Esophagus muscularis mucosa (tissue), 4 donors: ENCODE measurements around the gene PALS1. TPM values are rescaled to one million over a fixed set of nuclear protein-coding genes. Genes with fewer than 3 reads are reported as not detected.

Source experiments
- DNase-seq: peaks from one replicate; pipeline ENCODE4 v3.0.0-alpha.2; 2017; ENCODE audit errors: extremely low spot score
- H3K27ac ChIP-seq, 4 donors: fragments of 200-600 bp; sonication (generic); replicated peaks in 1 of 4; 1 replicate in 3 of 4; 2 replicates in 1 of 4; pipeline ENCODE4 v1.5.1; 2016 to 2019; ENCODE audit warnings: mild to moderate bottlenecking in 1 of 4
- H3K27me3 ChIP-seq, 4 donors: fragments of 200-600 bp; sonication (generic); one replicate each; pipeline versions ENCODE4 v1.5.1 to v1.6.0; 2016 to 2019
- H3K36me3 ChIP-seq, 4 donors: fragments of 200-600 bp; sonication (generic); one replicate each; pipeline ENCODE4 v1.5.1; 2016 to 2019
- H3K4me1 ChIP-seq, 4 donors: fragments of 200-600 bp; sonication (generic); one replicate each; pipeline ENCODE4 v1.5.1; 2016 to 2019
- H3K4me3 ChIP-seq, 4 donors: fragments of 200-600 bp; sonication (generic); 1 replicate in 2 of 4; 2 replicates in 2 of 4; pipeline ENCODE4 v1.5.1; 2016 to 2019; ENCODE audit warnings: mild to moderate bottlenecking in 4 of 4, moderate library complexity in 1 of 4
- H3K9me3 ChIP-seq, 4 donors: fragments of 200-600 bp; sonication (generic); 1 replicate in 3 of 4; 2 replicates in 1 of 4; pipeline ENCODE4 v1.5.1; 2016 to 2019
- CTCF ChIP-seq, 3 experiments: fragments of 200-600 bp in 2 of 3; fragments of 450-650 bp in 1 of 3; sonication (generic) in 2 of 3; IDR thresholded peaks; one replicate each; pipeline ENCODE4 v1.5.1; 2017 to 2019; ENCODE audit warnings: antibody characterized with exemption in 3 of 3, mild to moderate bottlenecking in 2 of 3, moderate library complexity in 1 of 3
- EP300 ChIP-seq: sonication (generic); formaldehyde crosslinking; IDR thresholded peaks from one replicate; pipeline ENCODE4 v1.6.1; 2017; ENCODE audit warnings: antibody characterized with exemption
- POLR2A ChIP-seq: fragments of 450-650 bp; IDR thresholded peaks from one replicate; pipeline ENCODE4 v1.6.1; 2017; ENCODE audit warnings: antibody characterized with exemption, moderate library complexity, mild to moderate bottlenecking, low read depth
- POLR2AphosphoS5 ChIP-seq, 2 donors: sonication (generic); formaldehyde crosslinking; IDR thresholded peaks; one replicate each; pipeline ENCODE4 v1.6.1; 2017; ENCODE audit warnings: antibody characterized with exemption in 2 of 2
- WGBS: methylation state at CpG from one replicate; pipeline ENCODE4 v1.1.5; 2018; 5-methylcytosine and 5-hydroxymethylcytosine counted together
- intact Hi-C: fragments of 100-400 bp; cut with DNase I; formaldehyde crosslinking; loops from one replicate; pipeline ENCODE4 v1.15.1; 2023
- total RNA-seq, 4 donors: library from RNA; depleted of rRNA; stranded (reverse); fragments of >200 nt; gene quantifications; one replicate each; pipeline versions ENCODE4 v1.1.0 to v1.2.1, GENCODE V29; 2016

PALS1 gene
- total RNA-seq, 4 donors from 2014 or later = 17.6 to 25.4 (median 19.6) TPM

DNA sequence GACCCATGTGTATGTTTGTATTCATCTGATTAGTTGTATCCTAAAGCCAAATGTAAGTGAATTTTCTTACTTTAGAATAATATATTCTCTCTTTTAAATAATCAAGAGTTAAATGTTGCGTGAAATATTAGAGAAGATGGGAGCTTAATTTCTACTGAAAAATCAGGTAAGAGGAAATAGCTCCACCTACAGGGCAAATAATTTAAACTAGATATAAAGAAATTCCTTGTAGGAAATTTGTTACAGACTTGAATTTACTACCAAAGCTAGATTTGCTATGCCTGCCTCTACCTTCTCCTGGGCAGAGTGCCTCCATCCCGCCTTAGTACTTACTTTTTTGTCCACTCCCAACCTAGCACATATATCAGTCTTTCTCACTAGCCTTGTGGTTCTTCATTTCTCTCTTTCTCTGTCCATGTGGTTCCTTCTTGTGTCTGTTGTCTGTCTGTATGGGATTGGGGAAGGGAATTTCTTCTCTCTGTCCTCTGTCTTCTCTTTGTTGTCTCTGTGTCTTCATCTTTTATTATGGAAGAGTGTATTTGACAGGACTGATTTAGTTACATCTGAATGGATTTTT, 44.7 kb downstream of the PALS1 start:
- Histone ChIP-seq H3K27me3 (no peaks in the 10 kb centered on the region), H3K36me3 (no peaks in the 10 kb centered on the region), H3K4me1 (peaks cover 0 to 8% (median 5%) of the 10 kb centered on the region in 4 donors), H3K4me3 (no peak overlapping the region), H3K27ac (no peak overlapping the region), H3K9me3 (no peaks in the 10 kb centered on the region)
- 38% methylated on average over 2 of the region's 2 CpGs for WGBS
- intact Hi-C loops = loop anchor here (1.0 to 10.0 kb wide), 2 partner anchors 51 to 119 kb away; no protein-coding TSS in a partner anchor
- no peak for DNase-seq
- TF ChIP-seq CTCF (IDR thresholded peaks at IDR 0.05) = peak; percentile 54 to 64 (median 63)
- no peak for TF ChIP-seq POLR2AphosphoS5 (IDR thresholded peaks at IDR 0.05)
- TF ChIP-seq POLR2A = no peak
- TF ChIP-seq EP300 = no peak

Other genes with a start within 250 kb of the PALS1 start
- gene GARIN2, start 52.0 kb upstream of the PALS1 start, total RNA-seq = not detected
- 100 to 1,000 TPM in 1 of 4 donors, 10 to 100 TPM in 3; 69.3 to 117 (median 98.4) TPM for gene ATP6V1D, start 118.4 kb downstream of the PALS1 start, total RNA-seq
- 100 to 1,000 TPM in 3 of 4 donors, 10 to 100 TPM in 1; 73.2 to 178 (median 114) TPM for gene EIF2S1, start 118.9 kb downstream of the PALS1 start, total RNA-seq
- under 1 TPM in 3 of 4 donors, not detected in 1; 0.40 to 0.66 (median 0.65) TPM for gene PLEK2, start 170.7 kb downstream of the PALS1 start, total RNA-seq
- gene TMEM229B, start 247.3 kb downstream of the PALS1 start, total RNA-seq = 1 to 10 TPM; 2.0 to 4.2 (median 3.4) TPM